IMR-90 (cell line): ENCODE results near the gene SEMA4B.

Experiments used
- CEBPB ChIP-seq: IDR thresholded peaks from 2 replicates; pipeline ENCODE4 v1.6.1; 2012; ENCODE audit warnings: low read depth, low read length, improper control_type of control experiment
- CHD1 ChIP-seq: IDR thresholded peaks from 2 replicates; pipeline ENCODE4 v1.6.1; 2012; ENCODE audit warnings: low read depth, low read length, improper control_type of control experiment
- CTCF ChIP-seq: conservative IDR thresholded peaks from 2 replicates; pipeline ENCODE4 v1.5.1; 2012; ENCODE audit warnings: mild to moderate bottlenecking, low read depth, low read length, improper control_type of control experiment
- ELK1 ChIP-seq: fragments of 150-350 bp; IDR thresholded peaks from 2 replicates; pipeline ENCODE4 v1.6.1; 2016; ENCODE audit warnings: low read depth, mild to moderate bottlenecking, low read length, moderate library complexity, borderline replicate concordance
- FOS ChIP-seq: fragments of 150-350 bp; IDR thresholded peaks from 2 replicates; pipeline ENCODE4 v1.6.1; 2016; ENCODE audit warnings: low read depth, low read length
- MXI1 ChIP-seq: IDR thresholded peaks from 2 replicates; pipeline ENCODE4 v1.6.1; 2012; ENCODE audit warnings: low read depth, mild to moderate bottlenecking, low read length, moderate library complexity, borderline replicate concordance
- POLR2A ChIP-seq: IDR thresholded peaks from 2 replicates; pipeline ENCODE4 v1.6.1; 2012; ENCODE audit warnings: mild to moderate bottlenecking, low read depth, low read length
- RAD21 ChIP-seq: IDR thresholded peaks from 2 replicates; pipeline ENCODE4 v1.6.1; 2012; ENCODE audit warnings: low read length, improper control_type of control experiment
- SMC3 ChIP-seq: fragments of 150-350 bp; IDR thresholded peaks from 2 replicates; pipeline ENCODE4 v1.6.1; 2016; ENCODE audit warnings: low read depth, mild to moderate bottlenecking, antibody characterized with exemption, low read length, moderate library complexity

DNA sequence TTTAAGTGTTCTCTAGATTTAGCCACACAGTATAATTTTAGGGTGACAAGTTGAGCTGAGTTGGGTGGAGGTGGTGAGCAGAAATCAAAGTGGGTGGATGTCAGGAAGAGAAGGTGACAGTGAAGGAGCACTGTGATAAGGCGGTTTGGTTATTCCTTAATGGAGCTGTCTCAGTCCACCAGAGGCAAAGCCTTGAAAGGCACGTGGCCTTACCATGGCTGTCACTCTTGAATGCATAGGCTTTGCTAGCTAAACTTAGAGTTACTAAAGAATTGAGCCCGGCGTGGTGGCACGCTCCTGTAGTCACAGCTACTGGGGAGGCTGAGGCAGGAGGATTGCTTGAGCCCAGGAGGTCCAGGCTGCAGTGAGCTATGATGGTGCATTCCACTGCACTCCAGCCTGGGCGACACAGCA, 47.7 kb downstream of the SEMA4B start:
- no peak for TF ChIP-seq CTCF
- no peak for TF ChIP-seq POLR2A
- TF ChIP-seq FOS: no peak
- TF ChIP-seq SMC3: no peak
- TF ChIP-seq RAD21: no peak
- TF ChIP-seq CHD1: no peak
- TF ChIP-seq CEBPB: no peak
- TF ChIP-seq ELK1: no peak
- no peak for TF ChIP-seq MXI1
